Stimulated activated CD4-positive, alpha-beta T cell treated with anti-CD3 and anti-CD28 coated beads, Interleukin-15, amount 100 ng/mL, for 24 hours (primary cell): Measurements from ENCODE around the gene MAP3K20.
"Not testable (repeated sequence)": the region's sequence is repeated elsewhere in the genome, so short reads cannot be mapped to it uniquely, and the experiment has no call there.

ENCODE experiments used
- DNase-seq: peaks from one replicate; pipeline ENCODE4 v3.0.0-alpha.2; 2020

Gene MAP3K20

GRCh38 chr2:173163357-173163756 lies 87.7 kb downstream of the MAP3K20 start:
- DNase-seq: not testable (repeated sequence)

- DNase-seq: no peak
Observed at GRCh38 chr2:173164396-173164795, 88.8 kb downstream of the MAP3K20 start.

GRCh38 chr2:173165443-173166238 lies 90.0 kb downstream of the MAP3K20 start:
- no peak for DNase-seq

GRCh38 chr2:173171321-173171720 lies 95.7 kb downstream of the MAP3K20 start:
- DNase-seq: no peak

- DNase-seq: no peak
Observed at GRCh38 chr2:173171924-173172643, 96.4 kb downstream of the MAP3K20 start.

- DNase-seq: not testable (repeated sequence)
Observed at GRCh38 chr2:173174339-173174738, 98.7 kb downstream of the MAP3K20 start.

- no peak for DNase-seq
Observed at GRCh38 chr2:173175222-173175621, 99.6 kb downstream of the MAP3K20 start.

- DNase-seq: no peak
Observed at GRCh38 chr2:173181982-173182381, 106.3 kb downstream of the MAP3K20 start.

- no peak for DNase-seq
Observed at GRCh38 chr2:173184031-173185004, 108.7 kb downstream of the MAP3K20 start.

GRCh38 chr2:173185437-173185836 lies 109.8 kb downstream of the MAP3K20 start:
- no peak for DNase-seq

GRCh38 chr2:173187941-173188788 lies 112.5 kb downstream of the MAP3K20 start:
- DNase-seq: no peak

GRCh38 chr2:173191601-173192000 lies 116.0 kb downstream of the MAP3K20 start:
- DNase-seq: no peak

- DNase-seq: no peak
Observed at GRCh38 chr2:173192071-173192470, 116.4 kb downstream of the MAP3K20 start.

GRCh38 chr2:173193925-173194324 lies 118.3 kb downstream of the MAP3K20 start:
- no peak for DNase-seq

- no peak for DNase-seq
Observed at GRCh38 chr2:173195100-173195499, 119.5 kb downstream of the MAP3K20 start.

- no peak for DNase-seq
Observed at GRCh38 chr2:173196080-173196479, 120.4 kb downstream of the MAP3K20 start.

GRCh38 chr2:173196638-173197037 lies 121.0 kb downstream of the MAP3K20 start:
- DNase-seq: no peak

- DNase-seq: no peak
Observed at GRCh38 chr2:173198327-173198726, 122.7 kb downstream of the MAP3K20 start.

- DNase-seq: no peak
Observed at GRCh38 chr2:173199294-173199693, 123.6 kb downstream of the MAP3K20 start.

- no peak for DNase-seq
Observed at GRCh38 chr2:173202570-173202969, 126.9 kb downstream of the MAP3K20 start.

- DNase-seq: no peak
Observed at GRCh38 chr2:173204316-173204715, 128.7 kb downstream of the MAP3K20 start.

- no peak for DNase-seq
Observed at GRCh38 chr2:173205375-173205774, 129.7 kb downstream of the MAP3K20 start.
